Measurements from ENCODE around the gene FBXL16. TPM values are rescaled to one million over a fixed set of nuclear protein-coding genes. Genes with fewer than 3 reads are reported as not detected.

Gene FBXL16
- total and polyA plus RNA-seq, 2 of the 13 experiments (the other 11 are each of a cell fraction or from before 2014, with no cell fraction given), result 0.22 to 2.0 TPM

Other genes starting within 250 kb of the FBXL16 start
- gene CAPN15, start 178.1 kb downstream of the FBXL16 start, total RNA-seq (2016; rRNA removed; fragmentation: Illumina TruSeq; extraction: Trizol), result 15.0 and 24.5 TPM in 2 replicates
- 14.9 and 22.2 TPM in 2 replicates for gene CAPN15, start 178.1 kb downstream of the FBXL16 start, polyA plus RNA-seq (2011; rRNA removed)
- 0.07 TPM in 1 of 2 replicates, not detected in the other for gene PRR35, start 145.4 kb downstream of the FBXL16 start, total RNA-seq (2016; rRNA removed; fragmentation: Illumina TruSeq; extraction: Trizol)
- 0.16 and 0.38 TPM in 2 replicates for gene PRR35, start 145.4 kb downstream of the FBXL16 start, polyA plus RNA-seq (2011; rRNA removed)
- gene NHLRC4, start 138.8 kb downstream of the FBXL16 start, total RNA-seq (2016; rRNA removed; fragmentation: Illumina TruSeq; extraction: Trizol), result 0.40 and 0.48 TPM in 2 replicates
- gene NHLRC4, start 138.8 kb downstream of the FBXL16 start, polyA plus RNA-seq (2011; rRNA removed), result 0.59 and 1.1 TPM in 2 replicates
- gene PIGQ, start 135.8 kb downstream of the FBXL16 start, total RNA-seq (2016; rRNA removed; fragmentation: Illumina TruSeq; extraction: Trizol), result 8.4 and 19.7 TPM in 2 replicates
- gene PIGQ, start 135.8 kb downstream of the FBXL16 start, polyA plus RNA-seq (2011; rRNA removed), result 7.7 and 13.6 TPM in 2 replicates
- gene RAB40C, start 115.7 kb downstream of the FBXL16 start, total RNA-seq (2016; rRNA removed; fragmentation: Illumina TruSeq; extraction: Trizol), result 8.2 and 11.5 TPM in 2 replicates
- 7.7 and 10.6 TPM in 2 replicates for gene RAB40C, start 115.7 kb downstream of the FBXL16 start, polyA plus RNA-seq (2011; rRNA removed)
- 2.4 and 4.9 TPM in 2 replicates for gene WFIKKN1, start 74.8 kb downstream of the FBXL16 start, total RNA-seq (2016; rRNA removed; fragmentation: Illumina TruSeq; extraction: Trizol)
- 1.7 and 2.9 TPM in 2 replicates for gene WFIKKN1, start 74.8 kb downstream of the FBXL16 start, polyA plus RNA-seq (2011; rRNA removed)
- gene METTL26, start 69.5 kb downstream of the FBXL16 start, total RNA-seq (2016; rRNA removed; fragmentation: Illumina TruSeq; extraction: Trizol), result 70.1 and 75.1 TPM in 2 replicates
- 65.5 and 65.8 TPM in 2 replicates for gene METTL26, start 69.5 kb downstream of the FBXL16 start, polyA plus RNA-seq (2011; rRNA removed)
- 54.6 and 76.7 TPM in 2 replicates for gene MCRIP2, start 64.0 kb downstream of the FBXL16 start, total RNA-seq (2016; rRNA removed; fragmentation: Illumina TruSeq; extraction: Trizol)
- 39.6 and 50.7 TPM in 2 replicates for gene MCRIP2, start 64.0 kb downstream of the FBXL16 start, polyA plus RNA-seq (2011; rRNA removed)
- 10.2 and 28.9 TPM in 2 replicates for gene WDR90, start 56.4 kb downstream of the FBXL16 start, total RNA-seq (2016; rRNA removed; fragmentation: Illumina TruSeq; extraction: Trizol)
- 11.1 and 14.9 TPM in 2 replicates for gene WDR90, start 56.4 kb downstream of the FBXL16 start, polyA plus RNA-seq (2011; rRNA removed)
- 34.1 and 63.6 TPM in 2 replicates for gene RHOT2, start 37.7 kb downstream of the FBXL16 start, total RNA-seq (2016; rRNA removed; fragmentation: Illumina TruSeq; extraction: Trizol)
- 76.9 and 104 TPM in 2 replicates for gene RHOT2, start 37.7 kb downstream of the FBXL16 start, polyA plus RNA-seq (2011; rRNA removed)
- gene RHBDL1, start 30.1 kb downstream of the FBXL16 start, total RNA-seq (2016; rRNA removed; fragmentation: Illumina TruSeq; extraction: Trizol), result 0.87 and 1.8 TPM in 2 replicates
- gene RHBDL1, start 30.1 kb downstream of the FBXL16 start, polyA plus RNA-seq (2011; rRNA removed), result 3.8 and 5.3 TPM in 2 replicates
- 78.2 and 79.9 TPM in 2 replicates for gene STUB1, start 25.4 kb downstream of the FBXL16 start, total RNA-seq (2016; rRNA removed; fragmentation: Illumina TruSeq; extraction: Trizol)
- gene STUB1, start 25.4 kb downstream of the FBXL16 start, polyA plus RNA-seq (2011; rRNA removed), result 52.9 and 59.6 TPM in 2 replicates
- gene JMJD8, start 21.5 kb downstream of the FBXL16 start, total RNA-seq (2016; rRNA removed; fragmentation: Illumina TruSeq; extraction: Trizol), result 0.55 and 2.6 TPM in 2 replicates
- gene JMJD8, start 21.5 kb downstream of the FBXL16 start, polyA plus RNA-seq (2011; rRNA removed), result 11.8 and 17.3 TPM in 2 replicates
- 1.4 and 3.8 TPM in 2 replicates for gene WDR24, start 15.4 kb downstream of the FBXL16 start, total RNA-seq (2016; rRNA removed; fragmentation: Illumina TruSeq; extraction: Trizol)
- gene WDR24, start 15.4 kb downstream of the FBXL16 start, polyA plus RNA-seq (2011; rRNA removed), result 4.5 and 8.3 TPM in 2 replicates
- 27.3 and 46.1 TPM in 2 replicates for gene METRN, start 9.3 kb upstream of the FBXL16 start, total RNA-seq (2016; rRNA removed; fragmentation: Illumina TruSeq; extraction: Trizol)
- gene METRN, start 9.3 kb upstream of the FBXL16 start, polyA plus RNA-seq (2011; rRNA removed), result 25.5 and 34.0 TPM in 2 replicates
- gene ANTKMT, start 15.3 kb upstream of the FBXL16 start, total RNA-seq (2016; rRNA removed; fragmentation: Illumina TruSeq; extraction: Trizol), result 17.8 and 47.8 TPM in 2 replicates
- 7.5 and 11.8 TPM in 2 replicates for gene ANTKMT, start 15.3 kb upstream of the FBXL16 start, polyA plus RNA-seq (2011; rRNA removed)
- 0.53 TPM in 1 of 2 replicates, not detected in the other for gene CCDC78, start 20.6 kb upstream of the FBXL16 start, total RNA-seq (2016; rRNA removed; fragmentation: Illumina TruSeq; extraction: Trizol)
- 1.5 and 1.7 TPM in 2 replicates for gene CCDC78, start 20.6 kb upstream of the FBXL16 start, polyA plus RNA-seq (2011; rRNA removed)
- gene HAGHL, start 21.3 kb upstream of the FBXL16 start, total RNA-seq (2016; rRNA removed; fragmentation: Illumina TruSeq; extraction: Trizol), result 3.4 and 4.7 TPM in 2 replicates
- gene HAGHL, start 21.3 kb upstream of the FBXL16 start, polyA plus RNA-seq (2011; rRNA removed), result 8.4 and 12.7 TPM in 2 replicates
- 16.9 and 21.7 TPM in 2 replicates for gene CIAO3, start 35.2 kb upstream of the FBXL16 start, total RNA-seq (2016; rRNA removed; fragmentation: Illumina TruSeq; extraction: Trizol)
- 25.0 and 25.2 TPM in 2 replicates for gene CIAO3, start 35.2 kb upstream of the FBXL16 start, polyA plus RNA-seq (2011; rRNA removed)
- gene MSLN, start 54.9 kb upstream of the FBXL16 start, total RNA-seq (2016; rRNA removed; fragmentation: Illumina TruSeq; extraction: Trizol), result 0.72 and 2.0 TPM in 2 replicates
- gene MSLN, start 54.9 kb upstream of the FBXL16 start, polyA plus RNA-seq (2011; rRNA removed), result 2.3 and 3.0 TPM in 2 replicates
- 22.4 and 26.2 TPM in 2 replicates for gene RPUSD1, start 82.6 kb upstream of the FBXL16 start, total RNA-seq (2016; rRNA removed; fragmentation: Illumina TruSeq; extraction: Trizol)
- 13.1 and 15.9 TPM in 2 replicates for gene RPUSD1, start 82.6 kb upstream of the FBXL16 start, polyA plus RNA-seq (2011; rRNA removed)
- 8.8 and 22.9 TPM in 2 replicates for gene CHTF18, start 82.8 kb upstream of the FBXL16 start, total RNA-seq (2016; rRNA removed; fragmentation: Illumina TruSeq; extraction: Trizol)
- 7.3 and 8.6 TPM in 2 replicates for gene CHTF18, start 82.8 kb upstream of the FBXL16 start, polyA plus RNA-seq (2011; rRNA removed)
- gene GNG13, start 94.9 kb upstream of the FBXL16 start, total RNA-seq (2016; rRNA removed; fragmentation: Illumina TruSeq; extraction: Trizol), result not detected in 2 replicates
- not detected in 2 replicates for gene GNG13, start 94.9 kb upstream of the FBXL16 start, polyA plus RNA-seq (2011; rRNA removed)